HepG2 (cell line): ENCODE results near the gene SYTL2. TPM values are rescaled to one million over a fixed set of nuclear protein-coding genes. Genes with fewer than 3 reads are reported as not detected.

Experiments used
- ATF7 ChIP-seq, 2 experiments: fragments of 450-650 bp in 1 of 2; sonication (generic) in 1 of 2; formaldehyde crosslinking in 1 of 2; IDR thresholded peaks; 2 replicates each; pipeline versions ENCODE4 v1.4.0 to v1.6.1; 2016 to 2020; ENCODE audit warnings: antibody characterized with exemption in 1 of 2, mild to moderate bottlenecking in 1 of 2, missing genetic modification reagents in 1 of 2
- ELF3 ChIP-seq: IDR thresholded peaks from 2 replicates; pipeline ENCODE4 v1.6.1; 2016; ENCODE audit warnings: missing genetic modification reagents, missing compliant biosample characterization
- ETV5 ChIP-seq: IDR thresholded peaks from 2 replicates; pipeline ENCODE4 v1.6.1; 2018; ENCODE audit warnings: missing biosample characterization, missing genetic modification reagents, inconsistent platforms, borderline replicate concordance
- KLF11 ChIP-seq: IDR thresholded peaks from 2 replicates; pipeline ENCODE4 v1.6.1; 2016; ENCODE audit warnings: missing compliant biosample characterization
- MEIS1 ChIP-seq: sonication (generic); formaldehyde crosslinking; IDR thresholded peaks from 2 replicates; pipeline ENCODE4 v1.9.0; 2021; ENCODE audit warnings: mild to moderate bottlenecking, missing genetic modification reagents, moderate library complexity, borderline replicate concordance
- NFE2L2 ChIP-seq: fragments of 150-350 bp; IDR thresholded peaks from 2 replicates; pipeline ENCODE4 v1.6.1; 2014; ENCODE audit warnings: low read length
- ZBTB26 ChIP-seq: IDR thresholded peaks from 2 replicates; pipeline ENCODE4 v1.6.1; 2016; ENCODE audit warnings: missing compliant biosample characterization, missing genetic modification reagents, borderline replicate concordance
- ZNF18 ChIP-seq: sonication (generic); formaldehyde crosslinking; IDR thresholded peaks from 2 replicates; pipeline ENCODE4 v1.8.0; 2022; ENCODE audit warnings: mild to moderate bottlenecking, missing genetic modification reagents; ENCODE audit not compliant: insufficient replicate concordance
- ZNF276 ChIP-seq: sonication (generic); formaldehyde crosslinking; IDR thresholded peaks from 2 replicates; pipeline ENCODE4 v1.4.0; 2020; ENCODE audit warnings: mild to moderate bottlenecking, low read depth, missing genetic modification reagents
- ZNF460 ChIP-seq: sonication (generic); formaldehyde crosslinking; IDR thresholded peaks from 2 replicates; pipeline ENCODE4 v1.5.1; 2020; ENCODE audit warnings: missing genetic modification reagents, mild to moderate bottlenecking, borderline replicate concordance
- ZNF546 ChIP-seq: sonication (generic); formaldehyde crosslinking; conservative IDR thresholded peaks from 2 replicates; pipeline ENCODE4 v1.8.1; 2023; ENCODE audit warnings: mild to moderate bottlenecking, missing genetic modification reagents
- ZNF609 ChIP-seq: sonication (generic); formaldehyde crosslinking; IDR thresholded peaks from 2 replicates; pipeline ENCODE4 v1.4.0; 2020; ENCODE audit warnings: mild to moderate bottlenecking, missing genetic modification reagents, borderline replicate concordance
- ZNF674 ChIP-seq: sonication (generic); formaldehyde crosslinking; IDR thresholded peaks from 2 replicates; pipeline ENCODE4 v1.5.0; 2020; ENCODE audit warnings: low read depth, mild to moderate bottlenecking, missing genetic modification reagents
- ZNF704 ChIP-seq: sonication (generic); formaldehyde crosslinking; IDR thresholded peaks from 2 replicates; pipeline ENCODE4 v1.8.1; 2023; ENCODE audit warnings: mild to moderate bottlenecking, inconsistent platforms, moderate library complexity, missing genetic modification reagents, borderline replicate concordance
- ZNF788 ChIP-seq: sonication (generic); formaldehyde crosslinking; IDR thresholded peaks from 2 replicates; pipeline ENCODE4 v1.5.0; 2020; ENCODE audit warnings: mild to moderate bottlenecking, missing genetic modification reagents, borderline replicate concordance
- polyA plus RNA-seq, 8 experiments: library from polyadenylated mRNA; depleted of rRNA in 3 of 8; stranded (reverse) in 7 of 8; unstranded in 1 of 8; fragments of >200 nt; fragmentation: Illumina TruSeq in 4 of 8; extraction: Trizol in 4 of 8; gene quantifications; 2 replicates each; pipeline versions ENCODE4 v1.2.1 to v1.2.3, GENCODE V29; 2011 to 2016; ENCODE audit warnings: low read depth in 4 of 8, missing spikeins in 1 of 8, mixed read lengths in 1 of 8; ENCODE audit not compliant: insufficient read depth in 1 of 8
- total RNA-seq, 5 experiments: library from RNA; depleted of rRNA; stranded (reverse); fragments of >200 nt; fragmentation: Illumina TruSeq; extraction: Trizol; gene quantifications; 2 replicates each; pipeline ENCODE4 v1.2.3, GENCODE V29; 2016; ENCODE audit warnings: low read depth in 1 of 5

Gene SYTL2
- total and polyA plus RNA-seq, 2 of the 13 experiments (the other 11 are each of a cell fraction or from before 2014, with no cell fraction given): 0.77 to 0.90 TPM

- TF ChIP-seq ZNF704 (CRISPR knock-in tag) (peak; percentile 78; the same call in 1 of the 2 replicates), MEIS1 (CRISPR knock-in tag) (0 out of 2 replicates have a peak, but pooled peaks have one; percentile 44), ZNF546 (CRISPR knock-in tag) (peak; percentile 63; the same call in 1 of the 2 replicates), ZNF788 (peak; percentile 13; the same call in 1 of the 2 replicates), ZBTB26 (peak; percentile 56; the same call in 1 of the 2 replicates), ZNF674 (CRISPR knock-in tag) (no peak), ATF7 (IDR thresholded peaks at IDR 0.05) (peak; percentile 81), ATF7 (CRISPR knock-in tag; IDR thresholded peaks at IDR 0.05) (0 out of 2 replicates have a peak, but pooled peaks have one; percentile 58), ZNF18 (CRISPR knock-in tag) (peak; percentile 49), ELF3 (CRISPR knock-in tag) (peak; percentile 94), ZNF609 (CRISPR knock-in tag) (peak; percentile 37; the same call in 1 of the 2 replicates), KLF11 (CRISPR knock-in tag) (peak; percentile 55), NFE2L2 (peak; percentile 96), ZNF276 (CRISPR knock-in tag) (0 out of 2 replicates have a peak, but pooled peaks have one; percentile 28), ETV5 (CRISPR knock-in tag) (peak; percentile 79; the same call in 1 of the 2 replicates), ZNF460 (CRISPR knock-in tag) (0 out of 2 replicates have a peak, but pooled peaks have one; percentile 38)
Measured at GRCh38 chr11:85664615-85665481, 146.1 kb downstream of the SYTL2 start, which contains the start of gene CREBZF (continued).
